ENCODE results near the gene GJA1. TPM values are rescaled to one million over a fixed set of nuclear protein-coding genes. Genes with fewer than 3 reads are reported as not detected.

GJA1 gene
- total and polyA plus RNA-seq, 12 donors: 80.7 to 893 (median 584) TPM

GRCh38 chr6:121480099-121480713 lies 44.8 kb downstream of the GJA1 start:
- intact Hi-C loops (cut with DNase I): no loop called here
- 82 to 91% (median 89%) methylated on average over 17 to 18 of the region's 18 CpGs for WGBS, 4 donors
- Histone ChIP-seq H3K27ac (no peak overlapping the region), H3K4me1 (replicated peaks in 1 of 2) (peaks cover 0 to under 1% of the 10 kb centered on the region in 2 donors), H3K36me3 (replicated peaks in 1 of 2) (no peaks in the 10 kb centered on the region), H3K9me3 (replicated peaks in 1 of 3) (no peaks in the 10 kb centered on the region), H3K4me3 (no peak overlapping the region), H3K27me3 (no peaks in the 10 kb centered on the region)
- DNase-seq: no peak
- no peak for TF ChIP-seq CTCF (IDR thresholded peaks at IDR 0.05)

GRCh38 chr6:121482004-121482693 lies 46.7 kb downstream of the GJA1 start:
- DNase-seq: no peak
- intact Hi-C loops (cut with DNase I): no loop called here
- Histone ChIP-seq H3K27me3 (no peaks in the 10 kb centered on the region), H3K36me3 (replicated peaks in 1 of 2) (no peaks in the 10 kb centered on the region), H3K4me3 (no peak overlapping the region), H3K4me1 (replicated peaks in 1 of 2) (peaks cover 0 to 4% of the 10 kb centered on the region in 2 donors), H3K27ac (no peak overlapping the region), H3K9me3 (replicated peaks in 1 of 3) (no peaks in the 10 kb centered on the region)
- WGBS, 4 donors: 68 to 75% (median 71%) methylated on average over 6 of the region's 6 CpGs
- TF ChIP-seq POLR2A (IDR thresholded peaks at IDR 0.05): no peak
- no peak for TF ChIP-seq CTCF (IDR thresholded peaks at IDR 0.05)

- Histone ChIP-seq H3K9me3 (replicated peaks in 1 of 3) (no peaks in the 10 kb centered on the region), H3K27me3 (no peaks in the 10 kb centered on the region), H3K36me3 (replicated peaks in 1 of 2) (no peaks in the 10 kb centered on the region), H3K4me3 (no peak overlapping the region), H3K27ac (no peak overlapping the region), H3K4me1 (replicated peaks in 1 of 2) (peaks cover 0 to 4% of the 10 kb centered on the region in 2 donors)
- intact Hi-C loops (cut with DNase I): no loop called here
- TF ChIP-seq POLR2A (IDR thresholded peaks at IDR 0.05) (no peak), CTCF (IDR thresholded peaks at IDR 0.05) (no peak)
- DNase-seq: no peak
These were observed 47.3 kb downstream of the GJA1 start for GRCh38 chr6:121482751-121483150.

GRCh38 chr6:121485359-121485811 lies 49.9 kb downstream of the GJA1 start:
- Histone ChIP-seq H3K27ac (no peak overlapping the region), H3K4me3 (no peak overlapping the region), H3K27me3 (no peaks in the 10 kb centered on the region), H3K36me3 (replicated peaks in 1 of 2) (no peaks in the 10 kb centered on the region), H3K4me1 (replicated peaks in 1 of 2) (peaks cover 0 to 4% of the 10 kb centered on the region in 2 donors), H3K9me3 (replicated peaks in 1 of 3) (no peaks in the 10 kb centered on the region)
- no peak for DNase-seq
- intact Hi-C loops (cut with DNase I): no loop called here
- WGBS, 4 donors: 31 to 51% (median 40%) methylated on average over 2 of the region's 2 CpGs
- TF ChIP-seq CTCF (IDR thresholded peaks at IDR 0.05) (no peak), POLR2A (IDR thresholded peaks at IDR 0.05) (no peak)

All from adrenal gland (tissue), 12 donors.